Ectodermal cell (in vitro differentiated cells): ENCODE results near the gene LRTM2.

Experiments used
- H3K27ac ChIP-seq: 2 replicates; pipeline ENCODE4 v1.7.0; 2013; ENCODE audit warnings: mild to moderate bottlenecking, low read depth, low read length; ENCODE audit not compliant: insufficient read depth, poor library complexity, severe bottlenecking
- H3K27me3 ChIP-seq: 2 replicates; pipeline ENCODE4 v1.7.0; 2013; ENCODE audit warnings: mild to moderate bottlenecking, low read length; ENCODE audit not compliant: insufficient read depth, control insufficient read depth, poor library complexity, severe bottlenecking
- H3K36me3 ChIP-seq: one replicate; pipeline ENCODE4 v1.7.0; 2013; ENCODE audit warnings: low read length; ENCODE audit not compliant: control insufficient read depth, insufficient read depth
- H3K4me1 ChIP-seq: one replicate; pipeline ENCODE4 v1.7.0; 2013; ENCODE audit warnings: low read length; ENCODE audit not compliant: control insufficient read depth, insufficient read depth
- H3K4me3 ChIP-seq: 2 replicates; pipeline ENCODE4 v1.7.0; 2013; ENCODE audit warnings: low read depth, low read length, control low read depth; ENCODE audit not compliant: insufficient read depth
- H3K9me3 ChIP-seq: 2 replicates; pipeline ENCODE4 v1.7.0; 2013; ENCODE audit warnings: mild to moderate bottlenecking, low read length, moderate library complexity; ENCODE audit not compliant: control insufficient read depth
- WGBS, 2 experiments: methylation state at CpG; one replicate each; pipeline ENCODE4 v1.1.7; 2013; ENCODE audit warnings: missing lambda C conversion rate in 2 of 2; 5-methylcytosine and 5-hydroxymethylcytosine counted together

Gene LRTM2

GRCh38 chr12:1878214-1878613, 57.8 kb downstream of the LRTM2 start:
- no peak overlapping the region for H3K27ac ChIP-seq
- WGBS, 2 experiments: 96 to 97% methylated on average over 9 to 10 of the region's 10 CpGs
- no peak overlapping the region for H3K4me3 ChIP-seq
- no peaks in the 10 kb centered on the region for H3K36me3 ChIP-seq
- H3K27me3 ChIP-seq: no peaks in the 10 kb centered on the region
- no peaks in the 10 kb centered on the region for H3K9me3 ChIP-seq
- no peaks in the 10 kb centered on the region for H3K4me1 ChIP-seq

GRCh38 chr12:1878695-1879094, 58.3 kb downstream of the LRTM2 start:
- WGBS, 2 experiments: 92 to 95% methylated on average over 5 of the region's 5 CpGs
- no peaks in the 10 kb centered on the region for H3K36me3 ChIP-seq
- no peak overlapping the region for H3K27ac ChIP-seq
- no peaks in the 10 kb centered on the region for H3K4me1 ChIP-seq
- no peaks in the 10 kb centered on the region for H3K9me3 ChIP-seq
- no peaks in the 10 kb centered on the region for H3K27me3 ChIP-seq
- no peak overlapping the region for H3K4me3 ChIP-seq

- Histone ChIP-seq H3K36me3 (no peaks in the 10 kb centered on the region), H3K27me3 (no peaks in the 10 kb centered on the region), H3K4me1 (no peaks in the 10 kb centered on the region), H3K4me3 (no peak overlapping the region), H3K9me3 (no peaks in the 10 kb centered on the region), H3K27ac (no peak overlapping the region)
- WGBS, 2 experiments: 96% methylated on average over 10 of the region's 10 CpGs
Observed at GRCh38 chr12:1879633-1880032, 59.3 kb downstream of the LRTM2 start.

GRCh38 chr12:1880153-1880845, 59.9 kb downstream of the LRTM2 start:
- no peaks in the 10 kb centered on the region for H3K9me3 ChIP-seq

GRCh38 chr12:1880876-1881275, 60.5 kb downstream of the LRTM2 start:
- H3K9me3 ChIP-seq: no peaks in the 10 kb centered on the region
- H3K4me3 ChIP-seq: no peak overlapping the region
- no peaks in the 10 kb centered on the region for H3K36me3 ChIP-seq
- no peaks in the 10 kb centered on the region for H3K4me1 ChIP-seq
- WGBS, 2 experiments: 95 to 97% methylated on average over 7 of the region's 7 CpGs
- H3K27me3 ChIP-seq: no peaks in the 10 kb centered on the region
- H3K27ac ChIP-seq: no peak overlapping the region

More at GRCh38 chr12:1880153-1880845, 59.9 kb downstream of the LRTM2 start:
- WGBS, 2 experiments: 92 to 94% methylated on average over 18 of the region's 18 CpGs
- no peaks in the 10 kb centered on the region for H3K4me1 ChIP-seq
- no peak overlapping the region for H3K27ac ChIP-seq
- no peak overlapping the region for H3K4me3 ChIP-seq
- H3K27me3 ChIP-seq: no peaks in the 10 kb centered on the region
- no peaks in the 10 kb centered on the region for H3K36me3 ChIP-seq

- H3K4me3 ChIP-seq: no peak overlapping the region
- no peaks in the 10 kb centered on the region for H3K9me3 ChIP-seq
- 93 to 94% methylated on average over 8 of the region's 8 CpGs for WGBS, 2 experiments
- H3K27me3 ChIP-seq: no peaks in the 10 kb centered on the region
- no peak overlapping the region for H3K27ac ChIP-seq
- H3K4me1 ChIP-seq: no peaks in the 10 kb centered on the region
- H3K36me3 ChIP-seq: no peaks in the 10 kb centered on the region
Observed at GRCh38 chr12:1881301-1881700, 60.9 kb downstream of the LRTM2 start.

- 87 to 91% methylated on average over 3 of the region's 3 CpGs for WGBS, 2 experiments
- no peaks in the 10 kb centered on the region for H3K36me3 ChIP-seq
- H3K9me3 ChIP-seq: no peaks in the 10 kb centered on the region
- no peak overlapping the region for H3K27ac ChIP-seq
- H3K4me3 ChIP-seq: no peak overlapping the region
- H3K27me3 ChIP-seq: no peaks in the 10 kb centered on the region
- no peaks in the 10 kb centered on the region for H3K4me1 ChIP-seq
Observed at GRCh38 chr12:1881936-1882335, 61.6 kb downstream of the LRTM2 start.

GRCh38 chr12:1882405-1882804, 62.0 kb downstream of the LRTM2 start:
- H3K4me1 ChIP-seq: no peaks in the 10 kb centered on the region
- 93 to 97% methylated on average over 8 of the region's 8 CpGs for WGBS, 2 experiments
- H3K27me3 ChIP-seq: no peaks in the 10 kb centered on the region
- no peak overlapping the region for H3K4me3 ChIP-seq
- no peaks in the 10 kb centered on the region for H3K9me3 ChIP-seq
- no peak overlapping the region for H3K27ac ChIP-seq
- no peaks in the 10 kb centered on the region for H3K36me3 ChIP-seq

- Histone ChIP-seq H3K36me3 (no peaks in the 10 kb centered on the region), H3K27ac (no peak overlapping the region), H3K4me1 (no peaks in the 10 kb centered on the region), H3K27me3 (no peaks in the 10 kb centered on the region), H3K4me3 (no peak overlapping the region), H3K9me3 (no peaks in the 10 kb centered on the region)
- 95% methylated on average over 19 of the region's 19 CpGs for WGBS, 2 experiments
Observed at GRCh38 chr12:1882850-1883470, 62.6 kb downstream of the LRTM2 start.

- WGBS, 2 experiments: 90 to 92% methylated on average over 8 of the region's 8 CpGs
- no peaks in the 10 kb centered on the region for H3K27me3 ChIP-seq
Observed at GRCh38 chr12:1883513-1883912, 63.1 kb downstream of the LRTM2 start.

More at GRCh38 chr12:1883513-1883912, 63.1 kb downstream of the LRTM2 start:
- no peaks in the 10 kb centered on the region for H3K9me3 ChIP-seq
- no peaks in the 10 kb centered on the region for H3K4me1 ChIP-seq
- H3K27ac ChIP-seq: no peak overlapping the region
- H3K4me3 ChIP-seq: no peak overlapping the region
- H3K36me3 ChIP-seq: no peaks in the 10 kb centered on the region
